Stimulated activated CD4-positive, alpha-beta T cell treated with anti-CD3 and anti-CD28 coated beads, Interleukin-4, amount 100 ng/mL, for 4 hours (primary cell): ENCODE measurements around the gene ODAD2.
"Not testable (repeated sequence)": the region's sequence is repeated elsewhere in the genome, so short reads cannot be mapped to it uniquely, and the experiment has no call there.

Source experiments
- DNase-seq, 2 experiments: peaks; one replicate each; pipeline ENCODE4 v3.0.0-alpha.2; 2020

ODAD2 gene, protein sequence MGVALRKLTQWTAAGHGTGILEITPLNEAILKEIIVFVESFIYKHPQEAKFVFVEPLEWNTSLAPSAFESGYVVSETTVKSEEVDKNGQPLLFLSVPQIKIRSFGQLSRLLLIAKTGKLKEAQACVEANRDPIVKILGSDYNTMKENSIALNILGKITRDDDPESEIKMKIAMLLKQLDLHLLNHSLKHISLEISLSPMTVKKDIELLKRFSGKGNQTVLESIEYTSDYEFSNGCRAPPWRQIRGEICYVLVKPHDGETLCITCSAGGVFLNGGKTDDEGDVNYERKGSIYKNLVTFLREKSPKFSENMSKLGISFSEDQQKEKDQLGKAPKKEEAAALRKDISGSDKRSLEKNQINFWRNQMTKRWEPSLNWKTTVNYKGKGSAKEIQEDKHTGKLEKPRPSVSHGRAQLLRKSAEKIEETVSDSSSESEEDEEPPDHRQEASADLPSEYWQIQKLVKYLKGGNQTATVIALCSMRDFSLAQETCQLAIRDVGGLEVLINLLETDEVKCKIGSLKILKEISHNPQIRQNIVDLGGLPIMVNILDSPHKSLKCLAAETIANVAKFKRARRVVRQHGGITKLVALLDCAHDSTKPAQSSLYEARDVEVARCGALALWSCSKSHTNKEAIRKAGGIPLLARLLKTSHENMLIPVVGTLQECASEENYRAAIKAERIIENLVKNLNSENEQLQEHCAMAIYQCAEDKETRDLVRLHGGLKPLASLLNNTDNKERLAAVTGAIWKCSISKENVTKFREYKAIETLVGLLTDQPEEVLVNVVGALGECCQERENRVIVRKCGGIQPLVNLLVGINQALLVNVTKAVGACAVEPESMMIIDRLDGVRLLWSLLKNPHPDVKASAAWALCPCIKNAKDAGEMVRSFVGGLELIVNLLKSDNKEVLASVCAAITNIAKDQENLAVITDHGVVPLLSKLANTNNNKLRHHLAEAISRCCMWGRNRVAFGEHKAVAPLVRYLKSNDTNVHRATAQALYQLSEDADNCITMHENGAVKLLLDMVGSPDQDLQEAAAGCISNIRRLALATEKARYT

DNA sequence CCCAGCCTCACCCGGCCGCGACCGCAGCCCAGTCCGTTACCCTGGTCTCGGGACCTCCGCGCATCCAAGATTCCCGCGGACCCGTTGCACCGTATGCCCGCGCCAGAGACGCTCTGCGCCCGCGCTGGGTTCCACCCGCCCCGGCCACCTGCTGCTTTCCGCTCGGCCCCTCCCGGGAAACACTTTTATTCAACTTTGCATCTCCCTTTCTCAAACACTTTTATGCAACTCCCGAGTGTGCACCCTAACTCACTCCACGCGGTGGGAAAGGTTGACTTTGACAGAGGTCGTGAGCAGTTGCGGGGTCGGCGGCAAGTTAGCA is at the start of gene ODAD2:
TSS of gene ODAD2 (minus strand) at position 126 of the 322 bp plus-strand sequence. CDS start 3,937 bp downstream, outside the sequence.
- no peak for DNase-seq

- DNase-seq, result no peak
Measured at GRCh38 chr10:28047061-28047460, 48.2 kb upstream of the ODAD2 start.

- no peak for DNase-seq
Measured at GRCh38 chr10:28046579-28046978, 47.7 kb upstream of the ODAD2 start.

GRCh38 chr10:28043941-28044340 is 45.1 kb upstream of the ODAD2 start:
- DNase-seq, result no peak

GRCh38 chr10:28036587-28036986 is 37.7 kb upstream of the ODAD2 start:
- DNase-seq, result no peak

DNA sequence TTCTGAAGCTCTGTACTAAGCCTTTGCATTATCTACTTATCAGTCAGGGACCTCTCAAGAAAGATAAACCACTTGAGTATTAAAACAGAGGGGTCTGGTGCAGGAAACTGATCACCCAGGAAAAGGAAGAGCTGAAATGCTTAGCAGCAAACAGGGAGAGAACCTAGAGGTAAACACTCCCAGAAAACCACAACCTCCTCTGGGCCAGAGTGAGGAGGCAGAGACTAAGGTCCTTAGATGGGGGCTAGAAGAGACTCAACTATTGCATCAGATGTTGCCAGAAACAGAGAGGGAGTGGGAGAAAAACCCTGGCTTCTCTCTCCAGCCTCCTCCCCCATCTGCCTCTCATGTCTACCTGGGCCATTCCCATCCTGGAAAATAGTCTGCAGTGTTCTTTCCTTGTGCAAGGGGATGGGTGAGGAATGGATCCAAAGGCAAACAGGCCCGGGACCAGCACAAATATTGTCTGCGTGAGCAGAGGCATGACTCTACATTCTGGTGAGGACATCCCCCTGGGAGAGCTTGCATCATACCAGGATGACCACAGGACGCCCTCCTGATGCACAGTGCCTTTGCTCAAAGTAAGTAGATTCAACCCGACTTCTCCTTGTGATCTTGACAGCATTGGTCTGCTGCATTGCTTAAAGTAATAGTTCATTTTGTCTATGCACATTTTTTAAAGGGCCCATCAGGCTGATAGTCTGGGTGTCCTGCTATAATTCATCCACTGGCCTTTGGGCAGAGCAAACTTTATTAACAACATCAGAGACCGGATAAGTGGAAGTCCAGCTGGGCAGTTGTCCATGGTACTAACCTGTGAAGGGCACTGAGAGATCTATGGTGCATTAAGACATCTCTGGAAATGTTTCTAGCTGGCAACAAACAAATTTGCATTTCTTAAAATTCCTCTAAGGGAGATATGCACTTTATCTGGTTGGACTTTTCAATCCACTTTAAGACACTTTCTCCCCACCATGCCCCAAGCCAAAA is 22.4 kb upstream of the ODAD2 start:
- no peak for DNase-seq

GRCh38 chr10:28020080-28020860 is 21.4 kb upstream of the ODAD2 start:
- no peak for DNase-seq

GRCh38 chr10:28014651-28015050 is 15.8 kb upstream of the ODAD2 start:
- no peak for DNase-seq

DNA sequence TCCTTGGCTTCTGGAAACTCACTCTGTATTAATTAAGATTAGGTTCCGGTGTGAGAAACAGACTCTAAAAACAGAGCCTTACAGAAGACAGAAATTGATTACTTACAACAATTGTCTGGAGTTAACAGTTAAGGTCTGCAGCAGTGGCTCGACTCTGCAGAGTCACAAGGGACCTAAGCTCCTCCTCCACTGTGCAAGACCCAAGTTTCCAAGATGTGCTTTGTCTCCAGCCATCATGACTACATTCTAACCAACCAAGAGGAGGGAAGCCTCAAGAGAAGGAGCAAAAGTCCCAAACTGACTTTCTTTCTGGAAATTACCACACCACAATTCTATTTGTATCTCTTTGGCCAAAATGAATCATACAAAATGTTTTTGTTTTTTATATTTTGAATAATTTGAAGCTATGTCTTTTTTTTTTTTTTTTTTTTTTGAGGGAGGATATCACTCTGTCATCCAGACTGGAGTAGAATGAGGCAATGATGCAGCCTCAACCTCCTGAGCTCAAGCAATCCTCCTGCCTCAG is 14.2 kb upstream of the ODAD2 start:
- no peak for DNase-seq

GRCh38 chr10:28010821-28011220 is 11.9 kb upstream of the ODAD2 start:
- no peak for DNase-seq

DNA sequence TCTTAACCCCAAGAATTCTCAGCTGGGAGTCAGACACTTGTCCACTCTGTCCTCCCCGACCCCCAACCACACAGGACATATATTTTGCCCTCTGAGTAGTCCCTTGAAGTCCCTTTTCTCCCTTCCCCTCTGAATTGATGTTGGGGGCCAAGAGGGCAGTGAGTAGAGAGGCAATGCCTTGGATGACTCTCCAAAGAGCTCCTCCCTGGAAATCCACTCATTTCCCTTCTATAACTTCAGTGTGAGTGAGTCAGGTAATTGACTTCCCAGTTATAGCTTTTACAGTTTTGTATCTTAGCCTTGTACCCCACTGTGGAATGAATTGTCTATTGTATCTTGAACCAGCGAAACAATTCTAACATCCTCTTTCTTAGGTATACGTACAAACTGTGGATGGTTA is 9.2 kb upstream of the ODAD2 start:
- DNase-seq, result no peak

DNA sequence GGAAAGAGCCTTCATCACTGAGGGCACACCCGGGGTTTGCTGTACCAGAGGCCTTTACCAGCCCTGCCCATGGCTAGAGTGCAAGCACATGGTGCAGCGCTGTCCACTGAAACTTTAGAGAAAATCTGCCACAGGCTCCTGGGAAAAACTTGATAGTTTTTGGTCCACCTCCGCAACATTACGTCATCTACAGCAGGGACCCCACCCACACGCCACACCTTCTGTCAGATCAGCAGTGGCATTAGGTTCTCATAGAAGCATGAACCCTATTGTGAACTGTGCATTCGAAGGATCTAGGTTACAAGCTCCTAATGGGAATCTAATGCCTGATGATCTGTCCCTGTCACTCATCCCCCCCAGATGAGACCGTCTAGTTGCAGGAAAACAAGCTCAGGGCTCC is 2.5 kb upstream of the ODAD2 start:
- DNase-seq, result no peak

DNA sequence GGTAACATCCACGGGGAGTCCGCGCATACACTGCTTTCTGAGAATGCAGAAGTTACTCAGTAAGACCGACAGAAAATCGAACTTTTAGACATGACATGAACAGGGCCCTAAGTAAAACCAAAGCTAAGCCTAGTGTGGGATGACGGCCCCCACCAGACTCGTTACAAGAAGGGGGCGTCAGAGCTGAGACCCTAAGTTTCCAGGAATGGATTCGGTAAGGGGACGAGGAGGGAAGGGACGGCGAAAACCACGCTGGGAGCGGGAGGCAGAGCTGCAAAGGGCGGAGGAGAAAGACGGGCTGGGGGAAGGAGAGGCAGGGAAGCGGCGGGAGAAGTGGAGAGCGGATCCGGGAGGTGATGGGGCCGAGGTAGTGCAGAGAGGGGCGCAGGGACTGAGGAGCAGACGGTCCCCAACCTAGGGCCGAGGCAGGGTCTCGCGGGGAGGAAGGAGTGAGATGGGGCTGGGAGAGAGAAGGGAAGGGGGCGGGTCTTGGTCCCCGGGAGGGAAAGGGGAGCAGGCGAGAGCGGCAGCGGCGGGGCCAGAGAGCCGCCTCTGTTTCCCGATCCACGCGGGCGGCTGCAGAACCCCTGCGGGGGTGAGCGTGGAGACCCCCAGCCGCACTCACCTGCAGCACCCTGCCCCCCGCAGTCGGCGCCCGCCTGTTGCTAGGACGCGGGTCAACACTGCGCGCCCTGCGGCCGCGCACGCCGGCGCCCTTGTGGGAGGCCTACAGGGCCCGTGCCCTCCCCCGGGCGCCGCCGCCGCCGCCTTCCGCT is 513 bp downstream of the ODAD2 start:
- peak in 1 of 2 experiments; percentile 30 for DNase-seq

GRCh38 chr10:27997865-27998177 is 1.1 kb downstream of the ODAD2 start:
- no peak for DNase-seq

GRCh38 chr10:27995311-27995710 is 3.6 kb downstream of the ODAD2 start:
- DNase-seq, result no peak

GRCh38 chr10:27989357-27989756 is 9.5 kb downstream of the ODAD2 start:
- DNase-seq, result not testable (repeated sequence)

GRCh38 chr10:27986821-27987220 is 12.1 kb downstream of the ODAD2 start:
- no peak for DNase-seq

GRCh38 chr10:27982875-27983543 is 15.9 kb downstream of the ODAD2 start:
- DNase-seq, result no peak

- DNase-seq, result no peak
Measured at GRCh38 chr10:27981744-27982143, 17.1 kb downstream of the ODAD2 start.

DNA sequence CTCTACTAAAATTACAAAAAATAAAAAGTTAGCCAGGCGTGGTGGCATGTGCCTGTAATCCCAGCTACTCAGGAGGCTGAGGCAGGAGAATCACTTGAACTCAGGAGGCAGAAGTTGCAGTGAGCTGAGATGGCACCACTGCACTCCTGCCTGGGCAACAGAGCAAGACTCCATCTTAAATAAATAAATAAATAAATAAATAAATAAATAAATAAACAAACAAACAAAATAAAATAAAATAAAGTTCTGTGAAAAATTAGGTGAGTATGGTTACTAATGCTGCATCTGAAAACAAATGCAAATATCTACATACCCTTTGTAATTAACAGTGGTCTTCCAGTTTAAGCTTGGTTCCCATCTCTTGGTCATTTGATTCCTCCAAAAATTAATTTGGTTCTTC is 28.1 kb downstream of the ODAD2 start:
- not testable (repeated sequence) for DNase-seq
